ENCODE measurements around the gene NR1H4.
A peak's percentile ranks its signal among the peaks of the same experiment; 100 is the strongest.
"Not testable (repeated sequence)": the region's sequence is repeated elsewhere in the genome, so short reads cannot be mapped to it uniquely, and the experiment has no call there.

Gene NR1H4

GRCh38 chr12:100574187-100575074 is 100.8 kb downstream of the NR1H4 start:
- no peaks in the 10 kb centered on the region for H3K4me1 ChIP-seq (ENCODE audit: control insufficient read depth, insufficient read depth, low read length)
- H3K36me3 ChIP-seq (ENCODE audit: control insufficient read depth, insufficient read depth, low read length) = no peaks in the 10 kb centered on the region
- peaks cover 30% of the 10 kb centered on the region for H3K27me3 ChIP-seq (ENCODE audit: control insufficient read depth, insufficient read depth, low read length)
- H3K9me3 ChIP-seq (ENCODE audit: control insufficient read depth, insufficient read depth, low read length) = no peaks in the 10 kb centered on the region
- H3K4me3 ChIP-seq (ENCODE audit: low read depth, low read length) = peak overlapping the region; percentile 82
- H3K9ac ChIP-seq (ENCODE audit: low read depth, low read length) = peak overlapping the region; percentile 27

GRCh38 chr12:100576331-100577036 is 102.8 kb downstream of the NR1H4 start:
- no peaks in the 10 kb centered on the region for H3K9me3 ChIP-seq (ENCODE audit: control insufficient read depth, insufficient read depth, low read length)
- H3K36me3 ChIP-seq (ENCODE audit: control insufficient read depth, insufficient read depth, low read length) = no peaks in the 10 kb centered on the region
- H3K27me3 ChIP-seq (ENCODE audit: control insufficient read depth, insufficient read depth, low read length) = peaks cover 26% of the 10 kb centered on the region
- no peaks in the 10 kb centered on the region for H3K4me1 ChIP-seq (ENCODE audit: control insufficient read depth, insufficient read depth, low read length)
- H3K9ac ChIP-seq (ENCODE audit: low read depth, low read length) = no peak overlapping the region
- H3K4me3 ChIP-seq (ENCODE audit: low read depth, low read length) = no peak overlapping the region

- Histone ChIP-seq H3K36me3 (ENCODE audit: control insufficient read depth, insufficient read depth, low read length) (no peaks in the 10 kb centered on the region), H3K4me1 (ENCODE audit: control insufficient read depth, insufficient read depth, low read length) (no peaks in the 10 kb centered on the region), H3K4me3 (ENCODE audit: low read depth, low read length) (no peak overlapping the region), H3K9me3 (ENCODE audit: control insufficient read depth, insufficient read depth, low read length) (no peaks in the 10 kb centered on the region), H3K9ac (ENCODE audit: low read depth, low read length) (no peak overlapping the region), H3K27me3 (ENCODE audit: control insufficient read depth, insufficient read depth, low read length) (peaks cover 9% of the 10 kb centered on the region)
Observed at GRCh38 chr12:100578923-100579322, 105.3 kb downstream of the NR1H4 start.

- Histone ChIP-seq H3K4me1 (ENCODE audit: control insufficient read depth, insufficient read depth, low read length) (no peaks in the 10 kb centered on the region), H3K27me3 (ENCODE audit: control insufficient read depth, insufficient read depth, low read length) (peaks cover 4% of the 10 kb centered on the region), H3K4me3 (ENCODE audit: low read depth, low read length) (no peak overlapping the region), H3K9ac (ENCODE audit: low read depth, low read length) (no peak overlapping the region), H3K9me3 (ENCODE audit: control insufficient read depth, insufficient read depth, low read length) (no peaks in the 10 kb centered on the region), H3K36me3 (ENCODE audit: control insufficient read depth, insufficient read depth, low read length) (no peaks in the 10 kb centered on the region)
Observed at GRCh38 chr12:100579844-100580243, 106.2 kb downstream of the NR1H4 start.

GRCh38 chr12:100584256-100584655 is 110.6 kb downstream of the NR1H4 start:
- Histone ChIP-seq H3K9me3 (ENCODE audit: control insufficient read depth, insufficient read depth, low read length) (peaks cover 3% of the 10 kb centered on the region), H3K4me1 (ENCODE audit: control insufficient read depth, insufficient read depth, low read length) (no peaks in the 10 kb centered on the region), H3K27me3 (ENCODE audit: control insufficient read depth, insufficient read depth, low read length) (no peaks in the 10 kb centered on the region)

GRCh38 chr12:100591979-100592378 is 118.3 kb downstream of the NR1H4 start:
- peaks cover 3% of the 10 kb centered on the region for H3K9me3 ChIP-seq (ENCODE audit: control insufficient read depth, insufficient read depth, low read length)
- no peak overlapping the region for H3K4me3 ChIP-seq (ENCODE audit: low read depth, low read length)
- H3K27me3 ChIP-seq (ENCODE audit: control insufficient read depth, insufficient read depth, low read length) = no peaks in the 10 kb centered on the region
- H3K9ac ChIP-seq (ENCODE audit: low read depth, low read length) = no peak overlapping the region
- no peaks in the 10 kb centered on the region for H3K4me1 ChIP-seq (ENCODE audit: control insufficient read depth, insufficient read depth, low read length)
- no peaks in the 10 kb centered on the region for H3K36me3 ChIP-seq (ENCODE audit: control insufficient read depth, insufficient read depth, low read length)

More at GRCh38 chr12:100584256-100584655, 110.6 kb downstream of the NR1H4 start:
- no peak overlapping the region for H3K4me3 ChIP-seq (ENCODE audit: low read depth, low read length)
- H3K36me3 ChIP-seq (ENCODE audit: control insufficient read depth, insufficient read depth, low read length) = no peaks in the 10 kb centered on the region
- H3K9ac ChIP-seq (ENCODE audit: low read depth, low read length) = no peak overlapping the region

- Histone ChIP-seq H3K27me3 (ENCODE audit: control insufficient read depth, insufficient read depth, low read length) (no peaks in the 10 kb centered on the region), H3K36me3 (ENCODE audit: control insufficient read depth, insufficient read depth, low read length) (no peaks in the 10 kb centered on the region), H3K9ac (ENCODE audit: low read depth, low read length) (no peak overlapping the region), H3K4me3 (ENCODE audit: low read depth, low read length) (no peak overlapping the region), H3K4me1 (ENCODE audit: control insufficient read depth, insufficient read depth, low read length) (no peaks in the 10 kb centered on the region), H3K9me3 (ENCODE audit: control insufficient read depth, insufficient read depth, low read length) (no peaks in the 10 kb centered on the region)
Observed at GRCh38 chr12:100593490-100593889, 119.8 kb downstream of the NR1H4 start.

GRCh38 chr12:100601626-100602025 is 128.0 kb downstream of the NR1H4 start:
- Histone ChIP-seq H3K27me3 (ENCODE audit: control insufficient read depth, insufficient read depth, low read length) (no peaks in the 10 kb centered on the region), H3K9ac (ENCODE audit: low read depth, low read length) (no peak overlapping the region), H3K9me3 (ENCODE audit: control insufficient read depth, insufficient read depth, low read length) (no peaks in the 10 kb centered on the region), H3K4me1 (ENCODE audit: control insufficient read depth, insufficient read depth, low read length) (no peaks in the 10 kb centered on the region), H3K4me3 (ENCODE audit: low read depth, low read length) (no peak overlapping the region), H3K36me3 (ENCODE audit: control insufficient read depth, insufficient read depth, low read length) (no peaks in the 10 kb centered on the region)

GRCh38 chr12:100602997-100603396 is 129.3 kb downstream of the NR1H4 start:
- not testable (repeated sequence) for H3K27me3 ChIP-seq (ENCODE audit: control insufficient read depth, insufficient read depth, low read length); H3K4me3 ChIP-seq (ENCODE audit: low read depth, low read length); H3K9ac ChIP-seq (ENCODE audit: low read depth, low read length); H3K4me1 ChIP-seq (ENCODE audit: control insufficient read depth, insufficient read depth, low read length); H3K9me3 ChIP-seq (ENCODE audit: control insufficient read depth, insufficient read depth, low read length); H3K36me3 ChIP-seq (ENCODE audit: control insufficient read depth, insufficient read depth, low read length)

- Histone ChIP-seq H3K27me3 (ENCODE audit: control insufficient read depth, insufficient read depth, low read length) (no peaks in the 10 kb centered on the region), H3K36me3 (ENCODE audit: control insufficient read depth, insufficient read depth, low read length) (no peaks in the 10 kb centered on the region), H3K9me3 (ENCODE audit: control insufficient read depth, insufficient read depth, low read length) (no peaks in the 10 kb centered on the region), H3K4me3 (ENCODE audit: low read depth, low read length) (no peak overlapping the region), H3K9ac (ENCODE audit: low read depth, low read length) (no peak overlapping the region), H3K4me1 (ENCODE audit: control insufficient read depth, insufficient read depth, low read length) (no peaks in the 10 kb centered on the region)
Observed at GRCh38 chr12:100608776-100609175, 135.1 kb downstream of the NR1H4 start.

- H3K4me3 ChIP-seq (ENCODE audit: low read depth, low read length) = no peak overlapping the region
- no peaks in the 10 kb centered on the region for H3K27me3 ChIP-seq (ENCODE audit: control insufficient read depth, insufficient read depth, low read length)
- no peaks in the 10 kb centered on the region for H3K4me1 ChIP-seq (ENCODE audit: control insufficient read depth, insufficient read depth, low read length)
Observed at GRCh38 chr12:100610666-100611430, 137.2 kb downstream of the NR1H4 start.

More at GRCh38 chr12:100610666-100611430, 137.2 kb downstream of the NR1H4 start:
- H3K36me3 ChIP-seq (ENCODE audit: control insufficient read depth, insufficient read depth, low read length) = no peaks in the 10 kb centered on the region
- H3K9ac ChIP-seq (ENCODE audit: low read depth, low read length) = no peak overlapping the region
- no peaks in the 10 kb centered on the region for H3K9me3 ChIP-seq (ENCODE audit: control insufficient read depth, insufficient read depth, low read length)
